HG03469 (cell line): ENCODE results near the gene MRM1.

ENCODE experiments used
- ATAC-seq: cut with Tn5 transposase; IDR thresholded peaks from one replicate; pipeline ENCODE4 v1.9.1; 2021; ENCODE audit warnings: mild to moderate bottlenecking, moderate library complexity, moderate number of reproducible peaks; ENCODE audit not compliant: unreplicated experiment

The MRM1 gene

GRCh38 chr17:36629252-36629847 is 28.0 kb downstream of the MRM1 start:
- no peak for ATAC-seq

- ATAC-seq, result no peak
Measured at GRCh38 chr17:36629970-36630502, 28.7 kb downstream of the MRM1 start.

GRCh38 chr17:36631022-36631421 is 29.6 kb downstream of the MRM1 start:
- no peak for ATAC-seq

GRCh38 chr17:36632916-36633771 is 31.8 kb downstream of the MRM1 start:
- ATAC-seq, result no peak

GRCh38 chr17:36640346-36640745 is 39.0 kb downstream of the MRM1 start:
- ATAC-seq, result no peak

GRCh38 chr17:36640836-36641235 is 39.5 kb downstream of the MRM1 start:
- no peak for ATAC-seq

GRCh38 chr17:36641331-36641876 is 40.0 kb downstream of the MRM1 start:
- no peak for ATAC-seq

- ATAC-seq, result no peak
Measured at GRCh38 chr17:36641877-36642845, 40.8 kb downstream of the MRM1 start.

- no peak for ATAC-seq
Measured at GRCh38 chr17:36643086-36643685, 41.8 kb downstream of the MRM1 start.

GRCh38 chr17:36645422-36645821 is 44.0 kb downstream of the MRM1 start:
- no peak for ATAC-seq

- no peak for ATAC-seq
Measured at GRCh38 chr17:36647636-36648035, 46.3 kb downstream of the MRM1 start.

- no peak for ATAC-seq
Measured at GRCh38 chr17:36650096-36650775, 48.9 kb downstream of the MRM1 start.

- ATAC-seq, result no peak
Measured at GRCh38 chr17:36653374-36653773, 52.0 kb downstream of the MRM1 start.

GRCh38 chr17:36653856-36654255 is 52.5 kb downstream of the MRM1 start:
- no peak for ATAC-seq

GRCh38 chr17:36655726-36656125 is 54.3 kb downstream of the MRM1 start:
- no peak for ATAC-seq

- no peak for ATAC-seq
Measured at GRCh38 chr17:36657390-36657762, 56.0 kb downstream of the MRM1 start.

GRCh38 chr17:36657763-36658490 is 56.5 kb downstream of the MRM1 start:
- no peak for ATAC-seq
